Testis (tissue), 5 donors: Measurements from ENCODE around the gene KLHDC4. TPM values are rescaled to one million over a fixed set of nuclear protein-coding genes. Genes with fewer than 3 reads are reported as not detected.
"Not testable (repeated sequence)": the region's sequence is repeated elsewhere in the genome, so short reads cannot be mapped to it uniquely, and the experiment has no call there.

Source experiments
- DNase-seq: peaks from one replicate; pipeline ENCODE4 v3.0.0-alpha.2; 2019
- H3K27ac ChIP-seq, 2 donors: fragments of 200-600 bp; sonication (generic); one replicate each; pipeline ENCODE4 v1.5.1; 2019
- H3K27me3 ChIP-seq: fragments of 200-600 bp; sonication (generic); one replicate; pipeline ENCODE4 v1.5.1; 2019
- H3K36me3 ChIP-seq: fragments of 200-600 bp; sonication (generic); one replicate; pipeline ENCODE4 v1.5.1; 2017; ENCODE audit warnings: low read depth; ENCODE audit errors: missing control alignments
- H3K4me1 ChIP-seq: fragments of 200-600 bp; sonication (generic); one replicate; pipeline ENCODE4 v1.5.1; 2019
- H3K4me3 ChIP-seq, 2 donors: fragments of 200-600 bp; sonication (generic); one replicate each; pipeline ENCODE4 v1.5.1; 2017 to 2019
- H3K9me3 ChIP-seq: fragments of 200-600 bp; sonication (generic); one replicate; pipeline ENCODE4 v1.5.1; 2017
- POLR2A ChIP-seq: fragments of 450-650 bp; IDR thresholded peaks from one replicate; pipeline ENCODE4 v1.6.1; 2017; ENCODE audit warnings: antibody characterized with exemption, mild to moderate bottlenecking, moderate library complexity
- WGBS, 2 donors: methylation state at CpG; one replicate each; pipeline ENCODE4 v1.1.5; 2018; 5-methylcytosine and 5-hydroxymethylcytosine counted together
- intact Hi-C: fragments of 100-400 bp; cut with DNase I; formaldehyde crosslinking; loops from one replicate; pipeline ENCODE4 v1.15.1; 2023; ENCODE audit warnings: low total_unique reads
- long read RNA-seq, 2 donors: transcript quantifications; one replicate each; lab custom pipeline, GENCODE V29; 2026
- polyA plus RNA-seq: library from polyadenylated mRNA; stranded (reverse); fragments of 350-450 nt; fragmentation: Illumina TruSeq; extraction: RNeasy Lipid Tissue Mini Kit (QIAGEN cat#74804); gene quantifications from one replicate; pipeline ENCODE4 v1.2.3, GENCODE V29; 2014; ENCODE audit warnings: low read depth, low replicate concordance; ENCODE audit not compliant: insufficient read depth
- total RNA-seq, 2 donors: library from RNA; depleted of rRNA; stranded (reverse); fragments of >200 nt; gene quantifications; one replicate each; pipeline ENCODE4 v1.2.3, GENCODE V29; 2016
- TF ChIP-seq, protein P1 (sequence below), 3 experiments: fragments of 450-650 bp in 2 of 3; fragments of 200-600 bp in 1 of 3; sonication (generic) in 1 of 3; IDR thresholded peaks; one replicate each; pipeline ENCODE4 v1.5.1; 2016 to 2019; ENCODE audit warnings: antibody characterized with exemption in 3 of 3, mild to moderate bottlenecking in 2 of 3, moderate library complexity in 1 of 3

Gene KLHDC4
- total RNA-seq (100 to 1,000 TPM in 1 of 2 donors, 10 to 100 TPM in 1; 79.2 to 130 TPM), polyA plus RNA-seq (60.6 TPM)
- long read RNA-seq, donor 1, full-length matches to known transcripts = 5 of 5 reads
- long read RNA-seq, donor 1, partial matches to known transcripts = 0 of 5 reads
- long read RNA-seq, donor 1, other reads (novel, unspliced or antisense) = 0 of 5 reads
- long read RNA-seq, donor 2, full-length matches to known transcripts = 4 of 4 reads
- long read RNA-seq, donor 2, partial matches to known transcripts = 0 of 4 reads
- long read RNA-seq, donor 2, other reads (novel, unspliced or antisense) = 0 of 4 reads

- peak; percentile 95 for DNase-seq
Measured at GRCh38 chr16:87765776-87766484, at the start of gene KLHDC4. Gene KLHDC4, minus strand, starts transcription at chr16:87765986. Its CDS starts 96 bp downstream, at chr16:87765890.

DNA sequence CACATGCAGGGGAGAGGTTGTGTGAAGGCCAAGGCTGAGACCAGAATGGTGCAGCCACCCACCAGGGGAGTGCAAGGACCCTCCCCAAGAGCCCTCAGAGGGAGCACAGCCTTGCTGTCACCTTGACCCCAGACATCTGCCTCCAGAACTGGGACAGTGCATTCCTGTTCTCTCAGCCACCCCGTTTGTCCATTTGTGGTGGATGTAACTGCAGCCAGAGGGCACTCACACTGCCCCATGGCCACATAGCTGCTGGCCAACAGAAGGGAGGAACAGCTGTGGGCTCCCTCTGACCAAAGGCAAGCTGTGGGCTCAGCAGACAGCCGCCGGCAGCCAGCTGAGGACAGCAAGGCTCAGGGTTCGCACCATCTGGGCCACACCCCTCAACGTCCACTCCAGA, 49.8 kb upstream of the KLHDC4 start:
- intact Hi-C loops = no loop called here
- WGBS, 2 donors = 37 to 60% methylated on average over 3 to 5 of the region's 5 CpGs
- Histone ChIP-seq H3K4me3 (no peak overlapping the region), H3K36me3 (no peaks in the 10 kb centered on the region), H3K27ac (no peak overlapping the region), H3K9me3 (no peaks in the 10 kb centered on the region), H3K27me3 (no peaks in the 10 kb centered on the region), H3K4me1 (no peaks in the 10 kb centered on the region)
- DNase-seq = peak; percentile 51
- TF ChIP-seq, protein P1, sequence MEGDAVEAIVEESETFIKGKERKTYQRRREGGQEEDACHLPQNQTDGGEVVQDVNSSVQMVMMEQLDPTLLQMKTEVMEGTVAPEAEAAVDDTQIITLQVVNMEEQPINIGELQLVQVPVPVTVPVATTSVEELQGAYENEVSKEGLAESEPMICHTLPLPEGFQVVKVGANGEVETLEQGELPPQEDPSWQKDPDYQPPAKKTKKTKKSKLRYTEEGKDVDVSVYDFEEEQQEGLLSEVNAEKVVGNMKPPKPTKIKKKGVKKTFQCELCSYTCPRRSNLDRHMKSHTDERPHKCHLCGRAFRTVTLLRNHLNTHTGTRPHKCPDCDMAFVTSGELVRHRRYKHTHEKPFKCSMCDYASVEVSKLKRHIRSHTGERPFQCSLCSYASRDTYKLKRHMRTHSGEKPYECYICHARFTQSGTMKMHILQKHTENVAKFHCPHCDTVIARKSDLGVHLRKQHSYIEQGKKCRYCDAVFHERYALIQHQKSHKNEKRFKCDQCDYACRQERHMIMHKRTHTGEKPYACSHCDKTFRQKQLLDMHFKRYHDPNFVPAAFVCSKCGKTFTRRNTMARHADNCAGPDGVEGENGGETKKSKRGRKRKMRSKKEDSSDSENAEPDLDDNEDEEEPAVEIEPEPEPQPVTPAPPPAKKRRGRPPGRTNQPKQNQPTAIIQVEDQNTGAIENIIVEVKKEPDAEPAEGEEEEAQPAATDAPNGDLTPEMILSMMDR (IDR thresholded peaks at IDR 0.05) = peak in 2 of 3 experiments; percentile 12 to 15
- no peak for TF ChIP-seq POLR2A

More at GRCh38 chr16:87765776-87766484, at the start of gene KLHDC4:
- Histone ChIP-seq H3K27ac (peak within 1 kb of the TSS; percentile 78 to 79), H3K4me3 (peak within 1 kb of the TSS; percentile 81 to 86), H3K27me3 (no peaks in the 10 kb centered on the region), H3K9me3 (no peaks in the 10 kb centered on the region), H3K36me3 (no peaks in the 10 kb centered on the region), H3K4me1 (peaks cover 11% of the 10 kb centered on the region)
- intact Hi-C loops = loop anchor here (10.0 kb wide), 2 partner anchors 171 to 351 kb away; no protein-coding TSS in a partner anchor
- TF ChIP-seq, protein P1 (IDR thresholded peaks at IDR 0.05) = no peak
- TF ChIP-seq POLR2A = peak; percentile 41
- WGBS, 2 donors = 1 to 2% methylated on average over 39 to 60 of the region's 60 CpGs

- H3K9me3 ChIP-seq = no peaks in the 10 kb centered on the region
- H3K36me3 ChIP-seq = no peaks in the 10 kb centered on the region
- DNase-seq = no peak
- 49 to 70% methylated on average over 9 to 10 of the region's 10 CpGs for WGBS, 2 donors
- TF ChIP-seq, protein P1 (IDR thresholded peaks at IDR 0.05) = no peak
- TF ChIP-seq POLR2A = no peak
- H3K27me3 ChIP-seq = no peaks in the 10 kb centered on the region
- H3K4me1 ChIP-seq = peaks cover 1% of the 10 kb centered on the region
- intact Hi-C loops = no loop called here
- H3K4me3 ChIP-seq = no peak overlapping the region
- H3K27ac ChIP-seq = no peak overlapping the region
Measured at GRCh38 chr16:87812200-87812656, 46.4 kb upstream of the KLHDC4 start.

DNA sequence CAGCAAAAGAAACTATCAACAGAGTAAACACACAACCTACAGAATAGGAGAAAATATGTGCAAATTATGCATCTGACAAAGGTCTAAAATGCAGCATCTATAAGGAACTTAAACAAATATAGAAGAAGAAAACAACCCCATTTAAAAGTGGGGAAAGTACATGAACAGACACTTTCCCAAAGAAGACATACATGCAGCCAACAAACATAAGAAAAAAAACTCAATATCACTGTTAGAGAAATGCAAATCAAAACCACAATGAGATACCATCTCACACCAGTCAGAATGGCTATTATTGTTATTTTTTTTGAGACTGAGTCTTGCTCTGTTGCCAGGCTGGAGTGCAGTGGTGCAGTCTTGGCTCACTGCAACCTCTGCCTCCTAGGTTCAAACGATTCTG, 45.7 kb upstream of the KLHDC4 start:
- intact Hi-C loops, H3K27ac ChIP-seq, H3K4me3 ChIP-seq, H3K4me1 ChIP-seq, H3K9me3 ChIP-seq, H3K27me3 ChIP-seq, DNase-seq, H3K36me3 ChIP-seq: not testable (repeated sequence)
- WGBS, 2 donors = 70 to 85% methylated on average over 1 of the region's 1 CpG

DNA sequence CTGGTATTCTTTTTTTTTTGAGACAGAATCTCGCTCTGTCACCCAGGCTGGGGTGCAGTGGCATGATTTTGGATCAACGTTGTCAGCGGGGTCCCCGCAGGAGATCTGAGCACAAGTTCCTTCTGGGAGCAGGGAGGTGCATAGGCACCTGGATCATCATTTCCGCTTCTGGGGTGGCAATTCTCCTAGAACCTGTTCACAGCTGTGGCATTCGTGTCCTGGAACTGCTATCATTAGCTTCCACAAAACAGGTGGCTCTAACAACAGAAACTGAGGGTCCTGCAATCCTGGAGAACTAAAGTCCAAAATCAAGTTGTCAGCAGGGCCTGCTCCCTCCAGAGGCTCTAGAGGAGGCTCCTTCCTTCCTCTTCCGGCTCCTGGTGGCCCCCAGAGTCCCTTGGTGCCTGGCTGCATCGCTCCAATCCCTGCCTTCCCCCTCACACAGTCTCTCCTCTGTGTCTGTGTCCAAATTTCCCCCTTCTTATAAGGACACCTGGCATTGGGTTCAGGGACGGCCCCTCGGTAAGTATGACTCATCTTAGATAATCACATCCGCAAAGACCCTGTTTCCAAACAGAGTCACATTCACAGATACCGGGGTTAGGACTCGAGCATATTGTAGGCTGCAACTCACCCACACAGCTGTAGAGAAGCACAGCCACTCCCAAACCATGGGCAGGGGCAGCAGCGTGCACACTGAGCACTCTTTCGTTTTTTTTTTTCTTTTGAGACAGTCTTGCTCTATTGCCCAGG, 43.5 kb upstream of the KLHDC4 start:
- 65 to 75% methylated on average over 13 to 15 of the region's 15 CpGs for WGBS, 2 donors
- intact Hi-C loops = no loop called here
- Histone ChIP-seq H3K36me3 (no peaks in the 10 kb centered on the region), H3K27me3 (no peaks in the 10 kb centered on the region), H3K4me3 (no peak overlapping the region), H3K27ac (no peak overlapping the region), H3K4me1 (peaks cover 16% of the 10 kb centered on the region), H3K9me3 (no peaks in the 10 kb centered on the region)
- no peak for TF ChIP-seq POLR2A
- TF ChIP-seq, protein P1 (IDR thresholded peaks at IDR 0.05) = no peak
- DNase-seq = no peak
